Inferior parietal cortex (tissue), 1 donor: ENCODE data around the gene RTN4RL2.

Experiments
- DNase-seq: peaks from one replicate; pipeline ENCODE4 v3.0.0-alpha.2; 2016; ENCODE audit errors: extremely low spot score

The RTN4RL2 gene

GRCh38 chr11:57499983-57500461, 39.7 kb downstream of the RTN4RL2 start:
- DNase-seq: no peak

DNA sequence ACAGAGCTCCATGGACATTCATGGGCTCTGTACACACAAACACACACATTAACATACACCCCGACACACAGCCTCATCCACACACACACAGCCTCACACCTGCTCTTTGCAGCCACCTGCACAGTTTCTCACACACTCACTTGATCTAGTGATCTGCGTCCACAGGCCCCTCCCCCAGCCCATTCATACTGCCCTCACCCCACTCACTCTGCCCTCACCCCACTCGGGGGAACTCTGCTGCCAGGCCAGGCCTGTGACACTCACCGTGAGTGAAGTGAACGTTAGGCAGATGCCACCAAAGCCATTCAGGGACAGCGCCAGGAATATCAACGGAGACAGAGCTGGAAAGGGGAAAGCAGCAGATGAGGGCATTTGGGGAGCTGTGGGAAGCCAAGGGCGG, 40.2 kb downstream of the RTN4RL2 start:
- no peak for DNase-seq

GRCh38 chr11:57500926-57501325, 40.6 kb downstream of the RTN4RL2 start:
- no peak for DNase-seq

- no peak for DNase-seq
Observed at GRCh38 chr11:57501953-57502352, 41.6 kb downstream of the RTN4RL2 start.

DNA sequence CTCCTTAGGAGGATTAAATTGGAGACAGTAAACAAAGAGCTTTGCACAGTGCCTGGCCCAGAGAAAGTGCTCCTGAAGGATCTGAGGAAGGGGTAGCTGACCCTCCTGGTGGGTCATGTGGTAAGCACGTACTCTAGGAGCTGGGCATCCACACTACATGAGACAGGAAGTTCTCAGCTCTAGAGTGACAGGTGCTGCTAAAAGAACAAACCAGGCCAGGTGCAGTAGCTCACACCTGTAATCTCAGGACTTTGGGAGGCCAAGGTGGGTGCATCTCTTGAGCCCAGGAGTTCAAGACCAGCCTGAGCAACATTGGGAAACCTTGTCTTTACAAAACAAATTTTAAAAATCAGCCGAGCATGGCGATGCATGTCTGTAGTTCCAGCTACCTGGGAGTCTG, 42.0 kb downstream of the RTN4RL2 start:
- no peak for DNase-seq

DNA sequence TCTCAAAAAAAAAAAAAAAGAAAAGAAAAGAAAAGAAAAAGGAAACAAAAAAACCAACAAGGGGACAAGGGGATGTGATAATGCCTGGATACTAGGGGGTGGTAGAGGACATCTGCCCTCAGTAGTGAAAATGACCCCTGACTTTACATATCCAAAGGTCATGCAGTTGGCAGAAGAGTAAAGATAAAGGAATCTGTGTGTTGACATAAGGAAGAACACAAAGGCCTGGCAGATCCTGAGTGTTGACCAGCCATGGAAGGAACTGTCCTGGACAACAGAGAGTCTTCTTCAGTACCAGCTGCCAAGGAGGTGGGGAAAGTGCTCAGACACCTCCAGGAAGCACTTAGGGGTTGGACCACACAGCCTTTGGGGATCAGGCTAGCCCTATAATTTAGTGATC, 42.5 kb downstream of the RTN4RL2 start:
- DNase-seq: no peak

DNA sequence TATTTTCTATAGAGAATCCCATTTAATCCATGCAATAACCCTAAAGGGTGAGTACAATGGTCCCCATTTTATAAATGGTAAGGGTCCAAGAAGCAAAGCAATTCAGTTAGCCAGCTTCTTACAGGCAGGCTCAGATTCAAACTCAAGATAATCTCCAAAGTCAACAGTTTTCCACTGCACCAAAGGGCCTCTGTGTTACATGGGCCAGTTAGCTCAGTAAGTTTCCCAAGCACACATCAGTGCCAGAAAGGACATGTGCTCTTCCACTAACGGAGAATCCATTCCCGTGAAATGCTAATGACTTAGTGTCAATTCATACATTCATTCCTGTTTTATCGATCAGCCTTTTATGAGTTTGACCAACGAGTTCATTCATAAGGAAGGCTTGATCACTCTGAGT, 44.2 kb downstream of the RTN4RL2 start:
- no peak for DNase-seq

DNA sequence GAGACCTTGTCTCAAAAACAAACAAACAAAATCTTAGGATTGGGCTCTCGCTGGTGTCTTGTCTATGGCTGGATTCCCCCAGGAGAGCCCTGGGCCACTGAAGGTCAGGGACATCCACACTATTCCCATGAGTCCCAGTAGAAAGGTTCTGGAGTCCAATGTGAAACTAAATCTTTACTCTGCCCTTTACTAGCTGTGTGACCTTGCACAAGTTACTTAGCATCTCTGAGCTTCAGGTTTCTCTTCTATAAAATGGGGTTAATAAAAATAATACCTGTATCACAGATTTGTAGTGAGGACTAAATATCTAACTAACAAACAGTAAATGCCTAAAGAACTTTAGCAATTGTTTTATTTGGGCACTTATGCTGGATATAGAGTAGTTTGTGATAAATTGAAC, 46.2 kb downstream of the RTN4RL2 start:
- no peak for DNase-seq

GRCh38 chr11:57508341-57509170, 48.2 kb downstream of the RTN4RL2 start:
- DNase-seq: no peak

- no peak for DNase-seq
Observed at GRCh38 chr11:57511741-57512430, 51.6 kb downstream of the RTN4RL2 start.

- DNase-seq: no peak
Observed at GRCh38 chr11:57512646-57513451, 52.5 kb downstream of the RTN4RL2 start.

GRCh38 chr11:57513452-57513795, 53.1 kb downstream of the RTN4RL2 start:
- no peak for DNase-seq

- DNase-seq: no peak
Observed at GRCh38 chr11:57513911-57514537, 53.7 kb downstream of the RTN4RL2 start.

GRCh38 chr11:57514538-57515331, 54.4 kb downstream of the RTN4RL2 start:
- no peak for DNase-seq

DNA sequence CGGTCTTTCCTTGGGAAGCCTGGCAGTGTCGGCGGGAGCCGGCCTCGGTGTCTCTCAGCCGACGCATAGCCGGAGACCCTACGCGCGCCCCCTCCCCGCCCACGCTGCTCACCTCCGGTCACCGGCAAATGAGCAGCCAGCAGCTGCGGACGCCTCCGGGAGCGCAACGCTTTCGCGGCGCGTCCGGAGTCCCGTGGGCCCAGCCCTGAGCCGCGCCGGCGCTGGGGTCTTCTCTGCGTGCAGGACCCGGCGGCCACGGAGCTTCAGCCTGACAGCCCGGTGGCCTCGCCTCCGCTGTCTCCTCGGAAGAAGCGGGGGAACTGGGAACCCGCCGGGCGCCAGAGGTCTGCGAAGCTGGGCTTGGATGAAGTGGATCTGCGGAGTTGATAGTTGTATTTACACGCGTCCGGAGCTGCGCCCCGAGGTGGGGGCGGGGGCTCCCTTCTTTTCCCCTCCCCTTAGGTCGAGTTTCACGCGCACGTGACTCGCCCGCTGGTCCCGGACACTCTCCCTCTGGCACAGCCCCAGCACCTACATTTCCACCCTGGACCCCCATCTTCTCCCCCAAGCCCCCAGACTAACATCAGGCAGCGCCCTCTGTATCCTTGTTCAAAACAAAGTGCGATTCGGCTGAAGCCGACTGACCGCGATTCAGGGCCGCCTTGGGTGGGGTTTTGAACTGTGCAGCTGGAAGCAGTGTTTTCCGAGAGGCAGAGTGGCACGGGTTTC, 55.2 kb downstream of the RTN4RL2 start, which contains the start of gene SLC43A1:
SLC43A1 (minus strand) TSS at position 371 of the 729 bp plus-strand sequence. CDS start 1,591 bp downstream, outside the sequence.
- DNase-seq: no peak

DNA sequence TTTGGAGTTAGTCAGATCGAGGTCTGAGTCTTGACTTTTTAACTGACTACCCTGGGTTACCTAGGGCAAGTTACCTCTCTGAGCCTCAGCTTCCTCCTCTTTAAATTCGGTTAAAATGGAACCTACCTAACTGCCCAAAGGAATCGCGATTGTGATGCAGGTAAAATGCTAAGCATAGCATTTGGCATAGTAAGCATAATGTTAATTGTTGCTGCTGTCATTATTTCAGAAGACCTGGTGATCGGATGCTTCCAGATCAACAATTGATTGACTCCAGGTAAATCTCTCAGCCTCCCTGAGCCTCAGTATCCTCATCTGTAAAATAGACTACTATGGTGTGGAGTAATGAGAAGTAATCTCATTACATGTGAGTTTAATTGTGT, 55.7 kb downstream of the RTN4RL2 start:
- no peak for DNase-seq

GRCh38 chr11:57521116-57521515, 60.8 kb downstream of the RTN4RL2 start:
- DNase-seq: no peak

DNA sequence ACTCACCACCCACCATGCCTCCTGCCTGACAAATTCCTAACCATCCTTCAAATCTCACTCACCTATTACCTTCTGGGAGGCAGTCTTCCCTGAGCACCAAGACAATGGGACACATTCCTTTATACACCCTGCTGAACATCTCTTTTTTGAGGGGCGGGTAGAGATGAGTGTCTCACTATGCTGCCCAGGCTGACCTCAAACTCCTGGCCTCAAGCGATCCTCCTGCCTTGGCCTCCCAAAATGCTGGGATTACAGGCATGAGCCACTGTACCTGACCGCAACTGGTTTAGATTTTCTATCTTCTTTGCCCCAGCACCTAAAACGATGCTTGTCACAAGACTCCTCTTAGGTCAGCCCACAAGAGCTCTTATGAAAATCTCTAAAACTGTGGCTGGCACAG, 63.1 kb downstream of the RTN4RL2 start:
- no peak for DNase-seq
